NT2/D1 (cell line): ENCODE results near the gene NEUROG3.

ENCODE experiments used
- SUZ12 ChIP-seq: IDR thresholded peaks from 2 replicates; pipeline ENCODE4 v1.6.1; 2011; ENCODE audit not compliant: insufficient read length, insufficient read depth; ENCODE audit errors: extremely low read depth
- YY1 ChIP-seq: IDR thresholded peaks from 2 replicates; pipeline ENCODE4 v1.6.1; 2011; ENCODE audit not compliant: insufficient read length, insufficient read depth
- ZNF274 ChIP-seq: IDR thresholded peaks from 2 replicates; pipeline ENCODE4 v1.6.1; 2011; ENCODE audit warnings: mild to moderate bottlenecking, low read depth, low read length

DNA sequence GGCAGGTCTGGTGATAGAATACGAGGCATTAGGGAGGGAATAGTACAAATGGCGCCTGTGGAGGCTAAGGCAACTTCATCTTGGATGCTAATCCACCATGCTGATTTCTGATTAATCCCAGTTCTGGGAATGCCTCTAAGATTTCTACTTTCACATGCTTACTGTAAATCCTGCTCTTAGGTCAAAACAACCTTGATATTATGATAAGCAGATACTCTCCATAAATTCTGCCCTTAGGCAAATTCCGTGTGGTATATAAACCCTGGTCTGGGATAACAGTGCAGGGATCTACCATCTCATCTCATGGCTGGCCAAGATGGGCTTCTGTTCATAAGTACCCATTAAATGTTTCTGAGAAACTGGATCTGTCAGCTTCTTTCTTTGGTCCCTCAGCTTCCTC lies 11.4 kb upstream of the NEUROG3 start:
- TF ChIP-seq YY1 (no peak), SUZ12 (no peak), ZNF274 (no peak)
